Omental fat pad (tissue), 4 donors: ENCODE measurements around the gene UNKL. TPM values are rescaled to one million over a fixed set of nuclear protein-coding genes. Genes with fewer than 3 reads are reported as not detected.

Source experiments
- ATAC-seq: fragments of 150-250 bp; one replicate; pipeline ENCODE4 v1.9.1; 2016; ENCODE audit warnings: mild to moderate bottlenecking, moderate library complexity; ENCODE audit not compliant: low FRiP score
- DNase-seq: peaks from one replicate; pipeline ENCODE4 v3.0.0-alpha.2; 2019; ENCODE audit warnings: low spot score
- CTCF ChIP-seq, 3 donors: fragments of 450-650 bp; IDR thresholded peaks; one replicate each; pipeline ENCODE4 v1.5.1; 2016 to 2017; ENCODE audit warnings: antibody characterized with exemption in 3 of 3, mild to moderate bottlenecking in 3 of 3, moderate library complexity in 2 of 3
- total RNA-seq, 4 donors: library from RNA; depleted of rRNA; stranded (reverse); fragments of >200 nt; gene quantifications; one replicate each; pipeline ENCODE4 v1.1.0, GENCODE V29; 2016

Gene UNKL
- total RNA-seq, 4 donors from 2014 or later, result 8.6 to 36.9 (median 14.2) TPM

DNA sequence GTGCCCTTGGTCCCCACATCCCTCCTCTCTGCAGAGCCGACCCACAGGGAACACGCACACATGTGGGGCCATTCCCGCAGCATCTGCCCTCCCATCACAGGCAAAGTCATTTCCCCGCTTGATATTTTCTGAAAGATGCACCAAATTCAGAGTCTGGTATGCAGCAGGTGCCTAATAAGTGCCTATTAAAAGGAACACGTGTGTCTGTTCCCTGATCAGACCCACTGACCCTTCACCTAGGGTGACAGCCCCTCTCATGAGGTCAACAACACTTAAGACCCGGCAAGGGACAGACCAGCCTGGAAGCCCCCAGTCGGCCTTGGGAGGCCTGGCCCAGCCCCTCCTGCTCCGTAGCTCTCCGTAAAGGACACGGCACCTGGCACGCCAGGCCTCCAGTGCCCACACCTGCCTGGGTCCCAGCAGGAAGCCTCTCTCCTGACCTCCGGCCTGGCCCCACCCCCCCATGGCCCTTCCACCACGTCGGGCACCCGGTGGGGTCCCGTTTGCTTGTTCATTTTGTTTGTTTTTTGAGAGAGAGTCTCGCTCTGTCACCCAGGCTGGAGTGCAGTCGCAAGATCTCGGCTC, 20.0 kb downstream of the UNKL start:
- TF ChIP-seq CTCF (IDR thresholded peaks at IDR 0.05), result no peak
- DNase-seq, result no peak

GRCh38 chr16:1393613-1394176, 20.8 kb downstream of the UNKL start:
- ATAC-seq (no peak), DNase-seq (no peak)
- no peak for TF ChIP-seq CTCF (IDR thresholded peaks at IDR 0.05)

More for the DNA sequence above, 20.0 kb downstream of the UNKL start:
- no peak for ATAC-seq

GRCh38 chr16:1392826-1393225, 21.7 kb downstream of the UNKL start:
- TF ChIP-seq CTCF (IDR thresholded peaks at IDR 0.05), result no peak
- no peak for ATAC-seq
- no peak for DNase-seq

GRCh38 chr16:1390239-1390779, 24.2 kb downstream of the UNKL start:
- no peak for TF ChIP-seq CTCF (IDR thresholded peaks at IDR 0.05)
- ATAC-seq (no peak), DNase-seq (no peak)

GRCh38 chr16:1389762-1390161, 24.7 kb downstream of the UNKL start:
- no peak for DNase-seq
- TF ChIP-seq CTCF (IDR thresholded peaks at IDR 0.05), result no peak
- no peak for ATAC-seq

DNA sequence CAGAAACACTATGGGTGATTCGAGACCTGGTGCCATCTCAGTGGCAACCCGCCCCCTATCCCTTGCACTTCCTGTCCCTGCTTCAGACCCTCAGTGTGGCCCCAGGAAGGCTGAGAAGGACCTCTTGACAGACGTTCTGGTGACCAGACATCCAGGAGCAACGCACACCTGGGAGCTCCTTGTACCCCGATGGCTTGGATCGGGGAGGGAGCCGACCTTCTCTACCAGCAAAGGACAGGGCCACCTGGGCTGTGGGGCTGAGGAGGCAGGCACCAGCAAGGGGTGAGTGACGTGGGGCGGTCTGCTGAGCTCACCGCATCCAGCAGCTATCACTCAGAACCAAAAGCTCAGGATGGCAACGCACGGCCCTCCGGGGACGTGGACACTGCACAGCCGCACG, 27.2 kb downstream of the UNKL start:
- TF ChIP-seq CTCF (IDR thresholded peaks at IDR 0.05), result no peak
- no peak for DNase-seq
- ATAC-seq, result no peak

DNA sequence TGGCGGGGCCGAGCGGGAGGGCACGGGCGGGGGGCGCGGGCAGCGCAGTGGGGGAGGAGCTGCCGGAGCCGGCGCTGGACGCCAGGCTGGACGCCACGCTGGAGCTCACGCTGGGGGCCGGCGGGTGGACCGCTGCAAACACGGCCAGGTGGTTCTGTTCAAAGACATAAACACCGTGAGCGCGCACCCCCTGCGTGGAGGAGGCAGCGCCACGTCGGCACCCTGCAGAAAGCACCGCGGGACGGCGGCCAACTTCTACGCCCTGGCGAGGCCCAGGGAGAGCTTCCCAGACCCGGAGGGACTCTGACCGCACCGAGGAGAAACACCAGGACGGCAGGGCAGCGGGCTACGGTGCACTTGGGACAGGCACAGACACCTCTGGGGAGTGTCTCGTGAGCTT, 29.3 kb downstream of the UNKL start:
- no peak for TF ChIP-seq CTCF (IDR thresholded peaks at IDR 0.05)
- no peak for DNase-seq
- no peak for ATAC-seq
